ENCODE data around the gene DPP6.

The DPP6 gene

GRCh38 chr7:154598396-154598795, 546.2 kb downstream of the DPP6 start:
- TF ChIP-seq CTCF (IDR thresholded peaks at IDR 0.05; ENCODE audit: poor library complexity, severe bottlenecking): no peak
- no peak overlapping the region for H3K4me3 ChIP-seq (ENCODE audit: severe bottlenecking)
- DNase-seq (ENCODE audit: low spot score) (no peak), ATAC-seq (ENCODE audit: low read depth) (no peak)
- no peaks in the 10 kb centered on the region for H3K27me3 ChIP-seq (ENCODE audit: insufficient read depth, poor library complexity, severe bottlenecking)
- H3K4me1 ChIP-seq (ENCODE audit: insufficient read depth, poor library complexity, severe bottlenecking): no peaks in the 10 kb centered on the region
- no peaks in the 10 kb centered on the region for H3K9me3 ChIP-seq (ENCODE audit: severe bottlenecking)
- no peaks in the 10 kb centered on the region for H3K36me3 ChIP-seq (ENCODE audit: low read depth)
- H3K27ac ChIP-seq (ENCODE audit: poor library complexity, severe bottlenecking): no peak overlapping the region

DNA sequence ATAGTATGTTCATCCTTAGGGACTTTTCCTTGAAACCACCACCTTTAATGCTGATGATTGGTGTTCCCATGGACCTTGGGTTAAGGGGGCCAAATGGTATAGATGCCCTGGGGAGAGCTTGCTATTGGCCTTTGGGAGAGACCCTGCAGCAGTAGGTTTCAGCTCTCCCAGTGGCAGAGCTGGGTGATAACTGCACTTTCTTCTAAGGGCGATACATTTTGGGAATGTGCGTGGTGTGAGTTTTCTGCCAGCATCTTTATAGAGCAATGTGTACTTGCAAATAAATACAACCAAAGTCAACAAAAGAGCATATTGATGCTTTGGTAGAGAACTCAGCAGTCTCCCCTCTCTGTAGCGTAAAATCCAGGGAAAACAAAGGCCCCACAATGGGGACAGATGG, 546.7 kb downstream of the DPP6 start:
- no peaks in the 10 kb centered on the region for H3K36me3 ChIP-seq (ENCODE audit: low read depth)
- H3K9me3 ChIP-seq (ENCODE audit: severe bottlenecking): no peaks in the 10 kb centered on the region
- no peak for TF ChIP-seq CTCF (IDR thresholded peaks at IDR 0.05; ENCODE audit: poor library complexity, severe bottlenecking)
- ATAC-seq (ENCODE audit: low read depth) (no peak), DNase-seq (ENCODE audit: low spot score) (no peak)
- H3K4me3 ChIP-seq (ENCODE audit: severe bottlenecking): no peak overlapping the region
- no peaks in the 10 kb centered on the region for H3K27me3 ChIP-seq (ENCODE audit: insufficient read depth, poor library complexity, severe bottlenecking)
- no peak overlapping the region for H3K27ac ChIP-seq (ENCODE audit: poor library complexity, severe bottlenecking)
- H3K4me1 ChIP-seq (ENCODE audit: insufficient read depth, poor library complexity, severe bottlenecking): no peaks in the 10 kb centered on the region

DNA sequence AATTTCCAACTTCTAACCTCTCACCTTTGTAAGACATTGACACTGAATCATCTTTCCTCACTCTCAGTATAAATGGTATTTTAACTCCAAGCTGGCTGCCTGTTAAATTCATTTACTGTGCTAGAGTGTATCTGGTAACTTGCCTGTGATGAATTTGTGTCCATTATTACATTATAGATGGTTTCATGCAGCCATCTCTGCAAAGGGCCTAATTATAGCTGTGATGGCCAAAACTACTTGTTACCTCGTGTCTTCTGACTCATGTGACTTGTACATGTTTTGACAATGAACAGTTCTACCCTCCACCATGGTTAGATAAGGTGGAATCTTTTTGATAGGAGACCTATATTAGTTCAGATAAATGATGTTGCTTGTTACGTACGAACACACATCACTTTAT, 558.7 kb downstream of the DPP6 start:
- Histone ChIP-seq H3K36me3 (ENCODE audit: low read depth) (no peaks in the 10 kb centered on the region), H3K4me3 (ENCODE audit: severe bottlenecking) (no peak overlapping the region), H3K4me1 (ENCODE audit: insufficient read depth, poor library complexity, severe bottlenecking) (no peaks in the 10 kb centered on the region), H3K27me3 (ENCODE audit: insufficient read depth, poor library complexity, severe bottlenecking) (no peaks in the 10 kb centered on the region), H3K27ac (ENCODE audit: poor library complexity, severe bottlenecking) (no peak overlapping the region), H3K9me3 (ENCODE audit: severe bottlenecking) (peaks cover 2% of the 10 kb centered on the region)
- no peak for TF ChIP-seq CTCF (IDR thresholded peaks at IDR 0.05; ENCODE audit: poor library complexity, severe bottlenecking)
- DNase-seq (ENCODE audit: low spot score): no peak
- ATAC-seq (ENCODE audit: low read depth): no peak

DNA sequence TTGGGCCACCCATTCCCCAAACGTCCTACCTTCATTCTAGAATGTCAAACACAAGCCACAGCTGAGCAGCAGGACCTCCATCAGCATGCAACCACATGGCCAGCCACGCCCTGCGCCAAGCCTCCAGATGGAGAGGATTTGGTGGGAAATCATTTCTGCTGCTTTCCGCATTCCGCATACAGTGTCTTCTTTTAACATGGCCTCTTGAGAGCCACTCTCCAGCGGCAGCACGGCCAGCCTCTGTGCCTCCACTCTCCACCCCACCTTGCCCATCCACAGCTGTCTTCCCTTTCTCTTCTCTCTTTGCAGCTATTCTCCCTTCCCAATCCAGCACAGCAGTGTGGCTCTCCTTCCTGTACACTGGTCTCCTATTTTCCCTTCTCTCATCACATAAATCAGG, 561.6 kb downstream of the DPP6 start:
- TF ChIP-seq CTCF (IDR thresholded peaks at IDR 0.05; ENCODE audit: poor library complexity, severe bottlenecking): no peak
- DNase-seq (ENCODE audit: low spot score) (no peak), ATAC-seq (ENCODE audit: low read depth) (no peak)
- Histone ChIP-seq H3K4me1 (ENCODE audit: insufficient read depth, poor library complexity, severe bottlenecking) (no peaks in the 10 kb centered on the region), H3K36me3 (ENCODE audit: low read depth) (no peaks in the 10 kb centered on the region), H3K4me3 (ENCODE audit: severe bottlenecking) (no peak overlapping the region), H3K27me3 (ENCODE audit: insufficient read depth, poor library complexity, severe bottlenecking) (no peaks in the 10 kb centered on the region), H3K9me3 (ENCODE audit: severe bottlenecking) (peaks cover 2% of the 10 kb centered on the region), H3K27ac (ENCODE audit: poor library complexity, severe bottlenecking) (no peak overlapping the region)

DNA sequence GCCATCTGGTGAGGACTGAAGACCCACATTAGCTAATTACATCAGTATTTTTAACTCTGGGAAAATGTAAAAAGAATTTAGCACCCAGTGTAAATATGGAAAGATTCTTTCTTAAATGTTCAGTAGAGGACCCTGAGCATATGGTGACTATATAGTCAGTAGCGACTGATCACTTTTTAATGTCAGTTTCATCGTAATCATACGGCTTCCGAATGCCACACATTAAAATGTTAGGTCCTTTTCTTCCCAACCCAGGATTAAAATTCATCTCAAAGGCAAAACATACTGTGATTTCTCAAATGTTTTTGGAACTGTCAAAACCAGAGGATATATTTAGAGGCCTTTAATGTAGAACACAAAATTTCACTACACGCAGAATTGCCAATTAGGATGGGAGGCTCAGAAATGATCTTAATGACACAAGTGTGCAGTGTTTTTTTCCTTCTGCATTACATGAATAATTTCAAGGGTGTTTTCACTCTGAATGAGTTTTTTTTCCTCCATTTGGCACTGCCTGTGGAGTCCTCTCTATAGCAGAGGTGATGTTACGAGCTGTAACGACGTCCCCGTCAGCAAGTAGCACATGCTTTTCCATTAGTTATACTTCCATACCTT, 568.0 kb downstream of the DPP6 start:
- no peak for DNase-seq (ENCODE audit: low spot score)
- Histone ChIP-seq H3K36me3 (ENCODE audit: low read depth) (no peaks in the 10 kb centered on the region), H3K4me1 (ENCODE audit: insufficient read depth, poor library complexity, severe bottlenecking) (no peaks in the 10 kb centered on the region), H3K4me3 (ENCODE audit: severe bottlenecking) (no peak overlapping the region), H3K27me3 (ENCODE audit: insufficient read depth, poor library complexity, severe bottlenecking) (no peaks in the 10 kb centered on the region), H3K9me3 (ENCODE audit: severe bottlenecking) (peaks cover 2% of the 10 kb centered on the region), H3K27ac (ENCODE audit: poor library complexity, severe bottlenecking) (no peak overlapping the region)
- TF ChIP-seq CTCF (IDR thresholded peaks at IDR 0.05; ENCODE audit: poor library complexity, severe bottlenecking): no peak
- no peak for ATAC-seq (ENCODE audit: low read depth)

All from RWPE2 (cell line).